ENCODE results near the gene NDST1. TPM values are rescaled to one million over a fixed set of nuclear protein-coding genes. Genes with fewer than 3 reads are reported as not detected.

NDST1 gene
- total and polyA plus RNA-seq, 2 experiments from 2014 or later: 39.1 to 129 TPM

DNA sequence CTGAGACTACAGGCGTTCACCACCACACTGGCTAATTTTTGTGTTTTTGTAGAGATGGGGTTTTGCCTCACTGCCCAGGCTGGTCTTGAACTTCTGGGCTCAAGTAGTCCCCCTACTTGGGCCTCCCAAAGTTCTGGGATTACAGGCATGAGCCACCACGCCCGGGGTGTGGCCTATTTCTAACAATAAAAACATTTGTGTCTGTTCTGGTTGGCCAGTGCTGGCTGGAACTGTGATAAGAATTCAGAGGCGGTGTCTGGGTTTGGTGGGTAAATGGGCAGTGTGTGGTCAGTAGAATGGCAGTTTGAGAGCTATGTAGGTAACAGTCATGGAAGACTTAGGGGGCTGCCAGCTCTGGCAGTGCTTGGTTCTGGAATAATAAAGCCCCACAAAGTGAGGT, 85.7 kb downstream of the NDST1 start:
- Histone ChIP-seq H3K36me3 (ENCODE audit: low read depth) (no peaks in the 10 kb centered on the region), H3K4me1 (ENCODE audit: insufficient read depth) (peaks cover 8% of the 10 kb centered on the region), H3K4me3 (no peak overlapping the region), H3K27ac (no peak overlapping the region), H3K9me2 (ENCODE audit: insufficient read depth) (no peaks in the 10 kb centered on the region), H3K27me3 (replicated peaks; ENCODE audit: insufficient read depth) (no peaks in the 10 kb centered on the region), H3F3A (ENCODE audit: insufficient read depth) (no peaks in the 10 kb centered on the region), H4K20me1 (ENCODE audit: insufficient read depth) (no peaks in the 10 kb centered on the region), H3K9me3 (ENCODE audit: low read depth) (no peaks in the 10 kb centered on the region), H3K4me2 (ENCODE audit: unreplicated experiment) (no peak overlapping the region), H3K79me2 (ENCODE audit: insufficient read depth) (no peaks in the 10 kb centered on the region), H3K9ac (no peak overlapping the region), H2AFZ (no peak overlapping the region)
- in situ Hi-C loops (cut with MboI): no loop called here
- TF ChIP-seq EZH2phosphoT487 (IDR thresholded peaks at IDR 0.05; ENCODE audit: insufficient read depth, low read depth): no peak
- TF ChIP-seq EZH2 (IDR thresholded peaks at IDR 0.05; ENCODE audit: insufficient read depth, poor library complexity, severe bottlenecking): no peak
- whole genome bisulfite sequencing, 2 experiments (ENCODE audit: low coverage in 1 of 2, low lambda C conversion rate in 2 of 2, missing lambda C conversion rate in 2 of 2): 83 to 86% methylated on average over 4 of the region's 4 CpGs
- no peak for DNase-seq

DNA sequence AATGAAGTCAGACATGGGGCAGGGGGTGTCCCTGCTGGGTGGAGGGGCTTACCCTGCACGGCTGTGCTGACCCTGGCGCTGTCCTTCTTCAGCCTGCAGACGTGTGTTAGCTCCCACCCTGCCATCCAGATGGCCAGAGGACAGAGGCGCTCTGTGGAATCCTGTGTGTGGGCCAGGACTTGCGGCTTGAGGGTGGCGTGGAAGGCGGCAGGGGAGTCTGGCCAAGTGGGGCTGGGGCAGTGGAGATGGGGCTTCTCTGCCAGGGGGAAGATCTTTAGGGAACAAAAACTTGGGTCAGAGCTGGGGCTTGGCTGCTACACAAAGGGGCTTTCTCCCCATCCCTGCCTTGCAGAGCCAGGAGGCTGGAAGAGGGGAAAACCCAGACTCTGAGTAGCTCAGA, 86.1 kb downstream of the NDST1 start:
- Histone ChIP-seq H3F3A (ENCODE audit: insufficient read depth) (no peaks in the 10 kb centered on the region), H3K4me3 (no peak overlapping the region), H4K20me1 (ENCODE audit: insufficient read depth) (no peaks in the 10 kb centered on the region), H3K4me1 (ENCODE audit: insufficient read depth) (peaks cover 8% of the 10 kb centered on the region), H3K36me3 (ENCODE audit: low read depth) (no peaks in the 10 kb centered on the region), H3K4me2 (ENCODE audit: unreplicated experiment) (no peak overlapping the region), H2AFZ (no peak overlapping the region), H3K27me3 (replicated peaks; ENCODE audit: insufficient read depth) (no peaks in the 10 kb centered on the region), H3K9me3 (ENCODE audit: low read depth) (no peaks in the 10 kb centered on the region), H3K27ac (no peak overlapping the region), H3K9ac (no peak overlapping the region), H3K79me2 (ENCODE audit: insufficient read depth) (no peaks in the 10 kb centered on the region), H3K9me2 (ENCODE audit: insufficient read depth) (no peaks in the 10 kb centered on the region)
- TF ChIP-seq EZH2phosphoT487 (IDR thresholded peaks at IDR 0.05; ENCODE audit: insufficient read depth, low read depth): no peak
- TF ChIP-seq EZH2 (IDR thresholded peaks at IDR 0.05; ENCODE audit: insufficient read depth, poor library complexity, severe bottlenecking): no peak
- 88 to 92% methylated on average over 7 of the region's 7 CpGs for WGBS, 2 experiments (ENCODE audit: low coverage in 1 of 2, low lambda C conversion rate in 2 of 2, missing lambda C conversion rate in 2 of 2)
- in situ Hi-C loops (cut with MboI): no loop called here
- DNase-seq: no peak

GRCh38 chr5:150595466-150596031, 87.6 kb downstream of the NDST1 start:
- in situ Hi-C loops (cut with MboI): no loop called here
- H3K4me1 ChIP-seq (ENCODE audit: insufficient read depth): peaks cover 6% of the 10 kb centered on the region; the same call in 1 of the 2 replicates
- no peaks in the 10 kb centered on the region for H4K20me1 ChIP-seq (ENCODE audit: insufficient read depth)
- H3K36me3 ChIP-seq (ENCODE audit: low read depth): no peaks in the 10 kb centered on the region
- H3K4me3 ChIP-seq: no peak overlapping the region
- H3F3A ChIP-seq (ENCODE audit: insufficient read depth): no peaks in the 10 kb centered on the region
- no peaks in the 10 kb centered on the region for H3K27me3 ChIP-seq (replicated peaks; ENCODE audit: insufficient read depth)
- H2AFZ ChIP-seq: no peak overlapping the region
- H3K4me2 ChIP-seq (ENCODE audit: unreplicated experiment): no peak overlapping the region
- no peaks in the 10 kb centered on the region for H3K9me3 ChIP-seq (ENCODE audit: low read depth)
- H3K9ac ChIP-seq: no peak overlapping the region
- H3K27ac ChIP-seq: no peak overlapping the region
- TF ChIP-seq EZH2phosphoT487 (IDR thresholded peaks at IDR 0.05; ENCODE audit: insufficient read depth, low read depth): no peak
- TF ChIP-seq EZH2 (IDR thresholded peaks at IDR 0.05; ENCODE audit: insufficient read depth, poor library complexity, severe bottlenecking): no peak
- H3K79me2 ChIP-seq (ENCODE audit: insufficient read depth): no peaks in the 10 kb centered on the region
- DNase-seq: no peak
- 87 to 92% methylated on average over 7 to 12 of the region's 12 CpGs for WGBS, 2 experiments (ENCODE audit: low coverage in 1 of 2, low lambda C conversion rate in 2 of 2, missing lambda C conversion rate in 2 of 2)
- no peaks in the 10 kb centered on the region for H3K9me2 ChIP-seq (ENCODE audit: insufficient read depth)

GRCh38 chr5:150596313-150596712, 88.4 kb downstream of the NDST1 start:
- no peak overlapping the region for H3K4me2 ChIP-seq (ENCODE audit: unreplicated experiment)
- no peak for DNase-seq
- H3K9me3 ChIP-seq (ENCODE audit: low read depth): no peaks in the 10 kb centered on the region
- H3K4me3 ChIP-seq: no peak overlapping the region
- no peaks in the 10 kb centered on the region for H3K27me3 ChIP-seq (replicated peaks; ENCODE audit: insufficient read depth)
- H3K9me2 ChIP-seq (ENCODE audit: insufficient read depth): no peaks in the 10 kb centered on the region
- TF ChIP-seq EZH2phosphoT487 (IDR thresholded peaks at IDR 0.05; ENCODE audit: insufficient read depth, low read depth) (no peak), EZH2 (IDR thresholded peaks at IDR 0.05; ENCODE audit: insufficient read depth, poor library complexity, severe bottlenecking) (no peak)
- no peak overlapping the region for H2AFZ ChIP-seq
- no peaks in the 10 kb centered on the region for H3K36me3 ChIP-seq (ENCODE audit: low read depth)
- H4K20me1 ChIP-seq (ENCODE audit: insufficient read depth): no peaks in the 10 kb centered on the region
- WGBS, 2 experiments (ENCODE audit: low coverage in 1 of 2, low lambda C conversion rate in 2 of 2, missing lambda C conversion rate in 2 of 2): 74 to 76% methylated on average over 8 to 9 of the region's 9 CpGs
- H3K4me1 ChIP-seq (ENCODE audit: insufficient read depth): peaks cover 8% of the 10 kb centered on the region; the same call in 1 of the 2 replicates
- H3F3A ChIP-seq (ENCODE audit: insufficient read depth): no peaks in the 10 kb centered on the region
- no peaks in the 10 kb centered on the region for H3K79me2 ChIP-seq (ENCODE audit: insufficient read depth)
- in situ Hi-C loops (cut with MboI): no loop called here
- H3K27ac ChIP-seq: no peak overlapping the region
- no peak overlapping the region for H3K9ac ChIP-seq

All from GM23248 (cell line).